HepG2 (cell line): ENCODE results near the gene NUP153. TPM values are rescaled to one million over a fixed set of nuclear protein-coding genes. Genes with fewer than 3 reads are reported as not detected.
A peak's percentile ranks its signal among the peaks of the same experiment; 100 is the strongest.

ENCODE experiments used
- BHLHE40 ChIP-seq: IDR thresholded peaks from 2 replicates; pipeline ENCODE4 v1.6.1; 2011; ENCODE audit warnings: low read length, improper control_type of control experiment
- CENPX ChIP-seq: sonication (generic); formaldehyde crosslinking; IDR thresholded peaks from 2 replicates; pipeline ENCODE4 v1.9.0; 2021; ENCODE audit warnings: mild to moderate bottlenecking, missing genetic modification reagents, moderate library complexity
- GATAD2A ChIP-seq: IDR thresholded peaks from 2 replicates; pipeline ENCODE4 v1.6.1; 2016
- HMGXB4 ChIP-seq, 2 experiments: sonication (generic) in 1 of 2; formaldehyde crosslinking in 1 of 2; IDR thresholded peaks; 2 replicates each; pipeline versions ENCODE4 v1.4.0 to v1.6.1; 2018 to 2020; ENCODE audit warnings: missing genetic modification reagents in 2 of 2, borderline replicate concordance in 1 of 2, low read depth in 1 of 2, mild to moderate bottlenecking in 1 of 2, missing biosample characterization in 1 of 2
- JUND ChIP-seq: sonication (generic); formaldehyde crosslinking; IDR thresholded peaks from 2 replicates; pipeline ENCODE4 v1.8.0; 2022; ENCODE audit warnings: mild to moderate bottlenecking, missing genetic modification reagents
- KLF11 ChIP-seq: IDR thresholded peaks from 2 replicates; pipeline ENCODE4 v1.6.1; 2016; ENCODE audit warnings: missing compliant biosample characterization
- RARG ChIP-seq: sonication (generic); formaldehyde crosslinking; IDR thresholded peaks from 2 replicates; pipeline ENCODE4 v1.4.0; 2020; ENCODE audit warnings: low read depth, mild to moderate bottlenecking, missing genetic modification reagents
- SSRP1 ChIP-seq: IDR thresholded peaks from 2 replicates; pipeline ENCODE4 v1.6.1; 2016; ENCODE audit warnings: control low read depth
- TRIM22 ChIP-seq: fragments of 450-650 bp; IDR thresholded peaks from 2 replicates; pipeline ENCODE4 v1.6.1; 2017
- ZKSCAN5 ChIP-seq: sonication (generic); formaldehyde crosslinking; IDR thresholded peaks from 2 replicates; pipeline ENCODE4 v1.5.1; 2020; ENCODE audit warnings: mild to moderate bottlenecking, missing genetic modification reagents
- ZNF142 ChIP-seq: sonication (generic); formaldehyde crosslinking; IDR thresholded peaks from 2 replicates; pipeline ENCODE4 v1.4.0; 2020; ENCODE audit warnings: missing genetic modification reagents
- ZNF432 ChIP-seq: sonication (generic); formaldehyde crosslinking; IDR thresholded peaks from 2 replicates; pipeline ENCODE4 v1.5.0; 2020; ENCODE audit warnings: missing genetic modification reagents, mild to moderate bottlenecking, borderline replicate concordance
- ZNF503 ChIP-seq: sonication (generic); formaldehyde crosslinking; IDR thresholded peaks from 2 replicates; pipeline ENCODE4 v1.4.0; 2020; ENCODE audit warnings: missing genetic modification reagents
- ZNF572 ChIP-seq: sonication (generic); formaldehyde crosslinking; IDR thresholded peaks from 2 replicates; pipeline ENCODE4 v1.5.1; 2020; ENCODE audit warnings: mild to moderate bottlenecking, missing genetic modification reagents
- ZNF629 ChIP-seq: sonication (generic); formaldehyde crosslinking; conservative IDR thresholded peaks from 2 replicates; pipeline ENCODE4 v1.5.0; 2020; ENCODE audit warnings: missing genetic modification reagents
- polyA plus RNA-seq, 8 experiments: library from polyadenylated mRNA; depleted of rRNA in 3 of 8; stranded (reverse) in 7 of 8; unstranded in 1 of 8; fragments of >200 nt; fragmentation: Illumina TruSeq in 4 of 8; extraction: Trizol in 4 of 8; gene quantifications; 2 replicates each; pipeline versions ENCODE4 v1.2.1 to v1.2.3, GENCODE V29; 2011 to 2016; ENCODE audit warnings: low read depth in 4 of 8, missing spikeins in 1 of 8, mixed read lengths in 1 of 8; ENCODE audit not compliant: insufficient read depth in 1 of 8
- total RNA-seq, 5 experiments: library from RNA; depleted of rRNA; stranded (reverse); fragments of >200 nt; fragmentation: Illumina TruSeq; extraction: Trizol; gene quantifications; 2 replicates each; pipeline ENCODE4 v1.2.3, GENCODE V29; 2016; ENCODE audit warnings: low read depth in 1 of 5
- TF ChIP-seq, protein P1 (sequence below): sonication (generic); formaldehyde crosslinking; IDR thresholded peaks from 2 replicates; pipeline ENCODE4 v1.5.1; 2020; ENCODE audit warnings: mild to moderate bottlenecking, missing genetic modification reagents, borderline replicate concordance

The NUP153 gene
- total and polyA plus RNA-seq, 2 of the 13 experiments (the other 11 are each of a cell fraction or from before 2014, with no cell fraction given), result 29.8 to 55.2 TPM

GRCh38 chr6:17599877-17600526, 106.7 kb downstream of the NUP153 start, which contains the start of gene FAM8A1 (continued):
- TF ChIP-seq ZNF572 (CRISPR knock-in tag), result no peak
- no peak for TF ChIP-seq ZNF432 (CRISPR knock-in tag)
- TF ChIP-seq SSRP1 (CRISPR knock-in tag), result no peak
- TF ChIP-seq RARG (CRISPR knock-in tag), result no peak
- no peak for TF ChIP-seq KLF11
- TF ChIP-seq ZNF503 (CRISPR knock-in tag), result peak; percentile 50; the same call in 1 of the 2 replicates
- TF ChIP-seq ZNF629 (CRISPR knock-in tag), result no peak
- TF ChIP-seq HMGXB4 (CRISPR knock-in tag; IDR thresholded peaks at IDR 0.05; ENCODE audit: borderline replicate concordance in 1 of 2, low read depth in 1 of 2), result peak; percentile 31 to 57; a peak in 2 of 4 replicates
- peak; percentile 63 for TF ChIP-seq GATAD2A (CRISPR knock-in tag)
- TF ChIP-seq BHLHE40, result peak; percentile 47; the same call in 1 of the 2 replicates
- no peak for TF ChIP-seq ZKSCAN5 (CRISPR knock-in tag)
- TF ChIP-seq CENPX (CRISPR knock-in tag), result no peak
- no peak for TF ChIP-seq TRIM22
- no peak for TF ChIP-seq JUND
- TF ChIP-seq, protein P1, sequence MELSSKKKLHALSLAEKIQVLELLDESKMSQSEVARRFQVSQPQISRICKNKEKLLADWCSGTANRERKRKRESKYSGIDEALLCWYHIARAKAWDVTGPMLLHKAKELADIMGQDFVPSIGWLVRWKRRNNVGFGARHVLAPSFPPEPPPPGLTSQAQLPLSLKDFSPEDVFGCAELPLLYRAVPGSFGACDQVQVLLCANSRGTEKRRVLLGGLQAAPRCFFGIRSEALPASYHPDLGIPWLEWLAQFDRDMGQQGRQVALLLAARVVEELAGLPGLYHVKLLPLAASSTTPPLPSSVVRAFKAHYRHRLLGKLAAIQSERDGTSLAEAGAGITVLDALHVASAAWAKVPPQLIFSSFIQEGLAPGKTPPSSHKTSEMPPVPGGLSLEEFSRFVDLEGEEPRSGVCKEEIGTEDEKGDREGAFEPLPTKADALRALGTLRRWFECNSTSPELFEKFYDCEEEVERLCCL, result no peak
- peak; percentile 80 for TF ChIP-seq ZNF142 (CRISPR knock-in tag)
